PC-3 (cell line): Measurements from ENCODE around the gene RAB44.

Experiments used
- CTCF ChIP-seq: fragments of 300-600 bp; sonication (generic); conservative IDR thresholded peaks from 2 replicates; pipeline ENCODE4 v1.5.1; 2017; ENCODE audit warnings: antibody characterized with exemption, low read depth, mild to moderate bottlenecking, low read length
- EZH2 ChIP-seq: fragments of 300-600 bp; sonication (generic); IDR thresholded peaks from one replicate; pipeline ENCODE4 v1.6.1; 2017; ENCODE audit warnings: antibody characterized with exemption, mild to moderate bottlenecking, low read length; ENCODE audit not compliant: unreplicated experiment
- EZH2phosphoT487 ChIP-seq: fragments of 300-600 bp; sonication (generic); IDR thresholded peaks from 2 replicates; pipeline ENCODE4 v1.6.1; 2018; ENCODE audit warnings: mild to moderate bottlenecking, antibody characterized with exemption, low read length, borderline replicate concordance

- TF ChIP-seq CTCF (no peak), EZH2 (no peak), EZH2phosphoT487 (no peak)
These were observed 30.9 kb downstream of the RAB44 start for GRCh38 chr6:36728289-36729160.
